KMS-11 (cell line): ENCODE data around the gene LRRC75A.
A peak's percentile ranks its signal among the peaks of the same experiment; 100 is the strongest.

Experiments used
- H2AFZ ChIP-seq: fragments of 200-600 bp; sonication (generic); 2 replicates; pipeline ENCODE4 v1.6.1; 2016; ENCODE audit warnings: antibody characterized with exemption, mixed run types, low read depth
- H3K27ac ChIP-seq: fragments of 200-600 bp; sonication (generic); 2 replicates; pipeline ENCODE4 v1.6.1; 2016; ENCODE audit warnings: mild to moderate bottlenecking, mixed run types
- H3K27me3 ChIP-seq: fragments of 200-600 bp; sonication (generic); 2 replicates; pipeline ENCODE4 v1.6.1; 2017; ENCODE audit warnings: mild to moderate bottlenecking, low read depth, mixed run types, moderate library complexity; ENCODE audit not compliant: insufficient read depth
- H3K36me3 ChIP-seq: fragments of 200-600 bp; sonication (generic); 2 replicates; pipeline ENCODE4 v1.6.1; 2017; ENCODE audit warnings: mild to moderate bottlenecking, mixed run types; ENCODE audit not compliant: insufficient read depth
- H3K4me1 ChIP-seq: fragments of 200-600 bp; sonication (generic); 2 replicates; pipeline ENCODE4 v1.6.1; 2016; ENCODE audit warnings: mild to moderate bottlenecking, low read depth, mixed run types; ENCODE audit not compliant: poor library complexity, severe bottlenecking
- H3K4me2 ChIP-seq: fragments of 200-600 bp; sonication (generic); 2 replicates; pipeline ENCODE4 v1.7.0; 2016; ENCODE audit warnings: mild to moderate bottlenecking, mixed run types
- H3K4me3 ChIP-seq: fragments of 200-600 bp; sonication (generic); IDR thresholded peaks from 2 replicates; pipeline ENCODE4 v1.6.1; 2017; ENCODE audit warnings: low read depth, low read length, mixed read lengths; ENCODE audit not compliant: insufficient read depth
- H3K79me2 ChIP-seq: fragments of 200-600 bp; sonication (generic); 2 replicates; pipeline ENCODE4 v1.6.1; 2016; ENCODE audit warnings: low read depth, mixed run types; ENCODE audit not compliant: insufficient read depth
- H3K9ac ChIP-seq: fragments of 200-600 bp; sonication (generic); 2 replicates; pipeline ENCODE4 v1.6.1; 2016; ENCODE audit warnings: mild to moderate bottlenecking, mixed run types
- H4K20me1 ChIP-seq: fragments of 200-600 bp; sonication (generic); 2 replicates; pipeline ENCODE4 v1.6.1; 2016; ENCODE audit warnings: mild to moderate bottlenecking, mixed run types; ENCODE audit not compliant: insufficient read depth
- CTCF ChIP-seq: fragments of 200-600 bp; sonication (generic); conservative IDR thresholded peaks from 2 replicates; pipeline ENCODE4 v1.6.1; 2017; ENCODE audit warnings: low read depth, mild to moderate bottlenecking, antibody characterized with exemption, low read length, moderate library complexity, mixed read lengths

LRRC75A gene

GRCh38 chr17:16446338-16446983 lies 45.5 kb downstream of the LRRC75A start:
- peaks cover 7% of the 10 kb centered on the region for H3K4me1 ChIP-seq

GRCh38 chr17:16444258-16444886 lies 47.6 kb downstream of the LRRC75A start:
- H2AFZ ChIP-seq, result no peak overlapping the region
- H3K79me2 ChIP-seq, result peaks cover 28% of the 10 kb centered on the region
- H3K4me1 ChIP-seq, result peaks cover 18% of the 10 kb centered on the region
- H3K27ac ChIP-seq, result no peak overlapping the region; the same call in 1 of the 2 replicates
- no peaks in the 10 kb centered on the region for H3K27me3 ChIP-seq
- no peaks in the 10 kb centered on the region for H4K20me1 ChIP-seq
- H3K4me3 ChIP-seq, result no peak overlapping the region
- no peak overlapping the region for H3K4me2 ChIP-seq
- TF ChIP-seq CTCF, result no peak
- no peak overlapping the region for H3K9ac ChIP-seq
- H3K36me3 ChIP-seq, result peaks cover 7% of the 10 kb centered on the region; the same call in 1 of the 2 replicates

More at GRCh38 chr17:16446338-16446983, 45.5 kb downstream of the LRRC75A start:
- no peaks in the 10 kb centered on the region for H3K27me3 ChIP-seq
- no peak overlapping the region for H3K9ac ChIP-seq
- H2AFZ ChIP-seq, result no peak overlapping the region
- H3K4me3 ChIP-seq, result no peak overlapping the region
- no peaks in the 10 kb centered on the region for H4K20me1 ChIP-seq
- no peak overlapping the region for H3K4me2 ChIP-seq
- TF ChIP-seq CTCF, result no peak
- peaks cover 4% of the 10 kb centered on the region; the same call in 1 of the 2 replicates for H3K36me3 ChIP-seq
- peaks cover 9% of the 10 kb centered on the region; the same call in 1 of the 2 replicates for H3K79me2 ChIP-seq
- H3K27ac ChIP-seq, result no peak overlapping the region; the same call in 1 of the 2 replicates

GRCh38 chr17:16443511-16444257 lies 48.3 kb downstream of the LRRC75A start:
- Histone ChIP-seq H3K4me2 (no peak overlapping the region), H3K36me3 (peaks cover 7% of the 10 kb centered on the region; the same call in 1 of the 2 replicates), H3K27me3 (no peaks in the 10 kb centered on the region), H3K4me1 (peaks cover 18% of the 10 kb centered on the region), H3K9ac (no peak overlapping the region), H4K20me1 (no peaks in the 10 kb centered on the region), H3K79me2 (peaks cover 34% of the 10 kb centered on the region), H2AFZ (no peak overlapping the region), H3K27ac (no peak overlapping the region; the same call in 1 of the 2 replicates), H3K4me3 (no peak overlapping the region)
- no peak for TF ChIP-seq CTCF

GRCh38 chr17:16442594-16443510 lies 49.1 kb downstream of the LRRC75A start:
- Histone ChIP-seq H2AFZ (no peak overlapping the region), H3K4me1 (peaks cover 18% of the 10 kb centered on the region), H4K20me1 (no peaks in the 10 kb centered on the region), H3K4me3 (no peak overlapping the region), H3K27me3 (no peaks in the 10 kb centered on the region), H3K9ac (no peak overlapping the region), H3K36me3 (peaks cover 7% of the 10 kb centered on the region; the same call in 1 of the 2 replicates), H3K4me2 (no peak overlapping the region), H3K79me2 (peaks cover 34% of the 10 kb centered on the region), H3K27ac (peak overlapping the region; percentile 38; the same call in 1 of the 2 replicates)
- TF ChIP-seq CTCF, result no peak
